Astrocyte (in vitro differentiated cells and primary cell): ENCODE measurements around the gene P2RY8.

Experiments
- EZH2 ChIP-seq: IDR thresholded peaks from 2 replicates; pipeline ENCODE4 v1.6.1; 2012; ENCODE audit warnings: mild to moderate bottlenecking, low read length, inconsistent platforms; ENCODE audit not compliant: insufficient read depth
- TF ChIP-seq, protein P1 (sequence below): IDR thresholded peaks from 2 replicates; pipeline ENCODE4 v1.5.1; 2011; ENCODE audit warnings: low read depth, mild to moderate bottlenecking, inconsistent platforms, low read length, moderate library complexity; ENCODE audit not compliant: insufficient read depth

DNA sequence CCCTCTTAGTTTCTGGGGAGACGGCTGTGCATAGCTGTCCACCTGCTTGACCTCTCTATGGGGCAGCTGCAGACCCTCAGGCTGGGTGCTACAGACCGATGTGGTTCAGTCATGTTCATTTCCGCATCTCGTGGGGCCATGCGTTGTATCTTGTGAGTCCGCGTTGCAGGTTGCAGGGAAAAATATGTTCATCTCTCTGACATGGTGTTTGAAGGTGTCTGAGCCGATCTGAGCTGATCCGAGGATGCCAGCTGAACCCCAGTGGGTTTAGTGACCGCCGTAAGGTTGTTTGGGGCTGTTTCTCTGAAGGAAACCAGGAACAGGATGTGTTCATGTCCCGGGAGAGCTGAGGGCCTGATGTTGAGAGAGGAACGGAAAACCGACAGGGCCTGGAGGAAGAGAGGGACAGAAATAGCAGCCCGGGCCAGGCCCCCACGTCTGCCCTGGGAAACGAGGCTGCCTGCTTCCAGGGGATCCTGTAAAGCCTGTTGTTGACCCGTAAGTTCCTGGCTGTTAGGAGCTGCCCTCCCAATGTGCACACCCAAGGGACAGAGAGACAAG lies 9.8 kb upstream of the P2RY8 start:
- TF ChIP-seq, protein P1, sequence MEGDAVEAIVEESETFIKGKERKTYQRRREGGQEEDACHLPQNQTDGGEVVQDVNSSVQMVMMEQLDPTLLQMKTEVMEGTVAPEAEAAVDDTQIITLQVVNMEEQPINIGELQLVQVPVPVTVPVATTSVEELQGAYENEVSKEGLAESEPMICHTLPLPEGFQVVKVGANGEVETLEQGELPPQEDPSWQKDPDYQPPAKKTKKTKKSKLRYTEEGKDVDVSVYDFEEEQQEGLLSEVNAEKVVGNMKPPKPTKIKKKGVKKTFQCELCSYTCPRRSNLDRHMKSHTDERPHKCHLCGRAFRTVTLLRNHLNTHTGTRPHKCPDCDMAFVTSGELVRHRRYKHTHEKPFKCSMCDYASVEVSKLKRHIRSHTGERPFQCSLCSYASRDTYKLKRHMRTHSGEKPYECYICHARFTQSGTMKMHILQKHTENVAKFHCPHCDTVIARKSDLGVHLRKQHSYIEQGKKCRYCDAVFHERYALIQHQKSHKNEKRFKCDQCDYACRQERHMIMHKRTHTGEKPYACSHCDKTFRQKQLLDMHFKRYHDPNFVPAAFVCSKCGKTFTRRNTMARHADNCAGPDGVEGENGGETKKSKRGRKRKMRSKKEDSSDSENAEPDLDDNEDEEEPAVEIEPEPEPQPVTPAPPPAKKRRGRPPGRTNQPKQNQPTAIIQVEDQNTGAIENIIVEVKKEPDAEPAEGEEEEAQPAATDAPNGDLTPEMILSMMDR, result no peak
- no peak for TF ChIP-seq EZH2
